B cell (primary cell): ENCODE measurements around the gene CFAP73. TPM values are rescaled to one million over a fixed set of nuclear protein-coding genes. Genes with fewer than 3 reads are reported as not detected.
A peak's percentile ranks its signal among the peaks of the same experiment; 100 is the strongest.

Experiments
- ATAC-seq: fragments of 200-7000 bp; cut with Tn5 transposase; one replicate; pipeline ENCODE4 v1.10.0; 2021; ENCODE audit warnings: low read depth, mild to moderate bottlenecking, moderate number of reproducible peaks, moderate library complexity
- CTCF ChIA-PET: fragments of 350-600 bp; sonication (Branson Sonifier 250); formaldehyde crosslinking; loops from one replicate; lab custom pipeline; 2021; ENCODE audit warnings: antibody characterized with exemption, inconsistent platforms; lab: Charles Lee
- POLR2A ChIA-PET: fragments of 350-600 bp; sonication (Branson Sonifier 250); formaldehyde crosslinking; loops from one replicate; lab custom pipeline; 2021; ENCODE audit warnings: antibody characterized with exemption; lab: Charles Lee
- DNase-seq: peaks from one replicate; pipeline ENCODE4 v3.0.0; 2013
- H2AFZ ChIP-seq: 2 replicates; pipeline ENCODE4 v1.6.1; 2012; ENCODE audit warnings: mild to moderate bottlenecking, low read depth, low read length; ENCODE audit not compliant: insufficient read depth, poor library complexity, severe bottlenecking
- H3K27ac ChIP-seq, 2 donors: 1 replicate in 1 of 2; 2 replicates in 1 of 2; pipeline ENCODE4 v1.5.1; 2012 to 2013; ENCODE audit warnings: low read length in 2 of 2, mild to moderate bottlenecking in 2 of 2, moderate library complexity in 1 of 2
- H3K27me3 ChIP-seq, 4 experiments: fragments of 200-600 bp in 1 of 4; sonication (generic) in 1 of 4; replicated peaks in 1 of 4; 1 replicate in 2 of 4; 2 replicates in 2 of 4; pipeline versions ENCODE4 v1.6.1 to v1.7.0; 2013 to 2016; ENCODE audit warnings: low read length in 3 of 4, mild to moderate bottlenecking in 2 of 4, mixed read lengths in 1 of 4, moderate library complexity in 1 of 4; ENCODE audit not compliant: insufficient read depth in 4 of 4, control insufficient read depth in 3 of 4; ENCODE audit errors: control extremely low read depth in 1 of 4
- H3K36me3 ChIP-seq, 2 experiments: replicated peaks in 1 of 2; 1 replicate in 1 of 2; 2 replicates in 1 of 2; pipeline versions ENCODE4 v1.6.1 to v1.7.1; 2013; ENCODE audit warnings: low read length in 1 of 2; ENCODE audit not compliant: insufficient read depth in 2 of 2, control insufficient read depth in 1 of 2; ENCODE audit errors: control extremely low read depth in 1 of 2, extremely low read depth in 1 of 2
- H3K4me1 ChIP-seq, 2 donors: fragments of 200-600 bp in 1 of 2; sonication (generic) in 1 of 2; 1 replicate in 1 of 2; 2 replicates in 1 of 2; pipeline versions ENCODE4 v1.5.1 to v1.6.1; 2013 to 2017; ENCODE audit warnings: low read length in 2 of 2; ENCODE audit not compliant: control insufficient read depth in 2 of 2, insufficient read depth in 2 of 2
- H3K4me2 ChIP-seq: replicated peaks from 2 replicates; pipeline ENCODE3; 2012; ENCODE audit warnings: mild to moderate bottlenecking, low read depth, low read length; ENCODE audit not compliant: poor library complexity, severe bottlenecking
- H3K4me3 ChIP-seq, 5 experiments: fragments of 200-600 bp in 1 of 5; sonication (generic) in 1 of 5; 1 replicate in 3 of 5; 2 replicates in 2 of 5; pipeline versions ENCODE4 v1.5.1 to v1.7.0; 2011 to 2016; ENCODE audit warnings: low read length in 4 of 5, mild to moderate bottlenecking in 4 of 5, low read depth in 2 of 5, control low read depth in 1 of 5, moderate library complexity in 1 of 5; ENCODE audit not compliant: insufficient read depth in 1 of 5; ENCODE audit errors: control extremely low read depth in 1 of 5, extremely low read depth in 1 of 5
- H3K79me2 ChIP-seq: fragments of 200-600 bp; sonication (generic); one replicate; pipeline ENCODE4 v1.6.0; 2016; ENCODE audit warnings: low read length; ENCODE audit not compliant: control insufficient read depth, insufficient read depth
- H3K9ac ChIP-seq: fragments of 200-600 bp; sonication (generic); 2 replicates; pipeline ENCODE4 v1.6.1; 2017; ENCODE audit warnings: mild to moderate bottlenecking, low read length, moderate library complexity
- H3K9me3 ChIP-seq, 3 donors: one replicate each; pipeline versions ENCODE4 v1.6.1 to v1.7.1; 2013; ENCODE audit warnings: low read length in 2 of 3; ENCODE audit not compliant: control insufficient read depth in 2 of 3, insufficient read depth in 1 of 3; ENCODE audit errors: control extremely low read depth in 1 of 3
- H4K20me1 ChIP-seq: 2 replicates; pipeline ENCODE4 v1.6.0; 2012; ENCODE audit warnings: mild to moderate bottlenecking, low read length; ENCODE audit not compliant: insufficient read depth, control insufficient read depth, poor library complexity, severe bottlenecking
- H3K27ac Mint-ChIP-seq: one replicate; pipeline ENCODE4 v1.8.0; 2021; ENCODE audit warnings: mixed read lengths
- H3K27me3 Mint-ChIP-seq: one replicate; pipeline ENCODE4 v1.8.0; 2021; ENCODE audit warnings: mixed read lengths
- H3K4me1 Mint-ChIP-seq: one replicate; pipeline ENCODE4 v1.8.0; 2021; ENCODE audit warnings: mixed read lengths
- H3K4me3 Mint-ChIP-seq: one replicate; pipeline ENCODE4 v1.8.0; 2021; ENCODE audit warnings: mixed read lengths
- H3K9me3 Mint-ChIP-seq: one replicate; pipeline ENCODE4 v1.8.0; 2022; ENCODE audit warnings: mixed read lengths; ENCODE audit not compliant: insufficient read depth
- EZH2 ChIP-seq: IDR thresholded peaks from 2 replicates; pipeline ENCODE4 v1.6.1; 2012; ENCODE audit warnings: borderline replicate concordance, low read depth, mild to moderate bottlenecking, moderate library complexity, low read length; ENCODE audit not compliant: insufficient read depth, poor library complexity, severe bottlenecking
- WGBS: methylation state at CpG from one replicate; pipeline ENCODE4 v1.1.5; 2013; ENCODE audit warnings: missing lambda C conversion rate; ENCODE audit not compliant: insufficient coverage; 5-methylcytosine and 5-hydroxymethylcytosine counted together
- intact Hi-C: fragments of 100-400 bp; cut with micrococcal nuclease; formaldehyde crosslinking; loops from one replicate; pipeline ENCODE4 v1.10.0; 2022
- polyA plus RNA-seq: library from polyadenylated mRNA; depleted of rRNA; stranded (reverse); fragments of >200 nt; gene quantifications from 2 replicates; pipeline ENCODE4 v1.2.3, GENCODE V29; 2012
- total RNA-seq, 2 donors: library from RNA; stranded (reverse); fragments of 120-200 nt in 1 of 2; gene quantifications; 1 replicate in 1 of 2; 2 replicates in 1 of 2; pipeline versions ENCODE4 v1.2.3 to v1.2.4, GENCODE V29; 2013 to 2022
- TF ChIP-seq, protein P1 (sequence below): fragments of 200-600 bp; IDR thresholded peaks from one replicate; pipeline ENCODE4 v1.8.0; 2022; ENCODE audit warnings: antibody characterized with exemption, mild to moderate bottlenecking

The CFAP73 gene
- total and polyA plus RNA-seq, 2 donors (not counting 1 experiment from before 2014, with no cell fraction given), result 0.13 to 5.1 TPM

DNA sequence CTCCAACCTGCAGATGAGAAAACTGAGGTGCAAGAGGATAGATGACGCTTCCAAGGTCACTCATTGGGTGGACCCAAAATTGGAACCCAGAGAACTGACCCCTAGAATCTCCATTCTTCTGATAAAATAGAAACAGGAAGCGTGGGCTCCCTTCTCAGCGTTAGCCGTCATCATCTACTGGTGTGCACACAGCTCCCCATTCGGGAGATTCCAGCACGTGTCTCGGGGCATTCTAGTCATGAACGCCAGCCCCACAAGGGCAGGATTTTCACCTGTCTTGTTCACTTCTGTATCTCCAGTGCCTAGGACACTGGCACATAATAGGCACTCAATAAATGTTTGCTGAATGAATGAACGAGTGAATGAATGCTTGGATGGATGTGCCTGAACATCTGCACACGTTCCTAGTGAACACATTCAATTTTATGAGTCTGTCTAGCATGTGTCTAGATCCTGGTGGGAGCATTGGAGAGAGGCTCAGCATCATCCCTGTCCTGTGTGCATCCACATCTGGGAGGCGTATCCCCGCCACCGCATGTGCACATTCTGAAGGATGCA, 44.5 kb upstream of the CFAP73 start:
- WGBS, result 89% methylated on average over 12 of the region's 13 CpGs
- H3K36me3 ChIP-seq, result no peaks in the 10 kb centered on the region
- no peak overlapping the region for H3K4me3 ChIP-seq
- CTCF ChIA-PET, result interaction anchor here (2.0 kb wide), 1 partner anchor 56 kb away, joined by 8 read pairs; no protein-coding TSS in a partner anchor
- peak overlapping the region; percentile 10 for H3K27ac Mint-ChIP-seq
- no peak overlapping the region for H2AFZ ChIP-seq
- no peaks in the 10 kb centered on the region for H3K9me3 Mint-ChIP-seq
- ATAC-seq (no peak), DNase-seq (no peak)
- no peaks in the 10 kb centered on the region for H3K79me2 ChIP-seq
- peaks cover 0 to 3% (median 0%) of the 10 kb centered on the region in 4 experiments for H3K27me3 ChIP-seq
- peaks cover 0 to 4% (median 0%) of the 10 kb centered on the region in 3 donors for H3K9me3 ChIP-seq
- H3K27ac ChIP-seq, result no peak overlapping the region
- peak overlapping the region; percentile 47 for H3K4me3 Mint-ChIP-seq
- H3K4me2 ChIP-seq, result no peak overlapping the region
- H3K27me3 Mint-ChIP-seq, result no peaks in the 10 kb centered on the region
- no peaks in the 10 kb centered on the region for H4K20me1 ChIP-seq
- no peak overlapping the region for H3K9ac ChIP-seq
- peaks cover 16% of the 10 kb centered on the region for H3K4me1 Mint-ChIP-seq
- POLR2A ChIA-PET, result no interaction called here
- no peak for TF ChIP-seq EZH2
- TF ChIP-seq, protein P1, sequence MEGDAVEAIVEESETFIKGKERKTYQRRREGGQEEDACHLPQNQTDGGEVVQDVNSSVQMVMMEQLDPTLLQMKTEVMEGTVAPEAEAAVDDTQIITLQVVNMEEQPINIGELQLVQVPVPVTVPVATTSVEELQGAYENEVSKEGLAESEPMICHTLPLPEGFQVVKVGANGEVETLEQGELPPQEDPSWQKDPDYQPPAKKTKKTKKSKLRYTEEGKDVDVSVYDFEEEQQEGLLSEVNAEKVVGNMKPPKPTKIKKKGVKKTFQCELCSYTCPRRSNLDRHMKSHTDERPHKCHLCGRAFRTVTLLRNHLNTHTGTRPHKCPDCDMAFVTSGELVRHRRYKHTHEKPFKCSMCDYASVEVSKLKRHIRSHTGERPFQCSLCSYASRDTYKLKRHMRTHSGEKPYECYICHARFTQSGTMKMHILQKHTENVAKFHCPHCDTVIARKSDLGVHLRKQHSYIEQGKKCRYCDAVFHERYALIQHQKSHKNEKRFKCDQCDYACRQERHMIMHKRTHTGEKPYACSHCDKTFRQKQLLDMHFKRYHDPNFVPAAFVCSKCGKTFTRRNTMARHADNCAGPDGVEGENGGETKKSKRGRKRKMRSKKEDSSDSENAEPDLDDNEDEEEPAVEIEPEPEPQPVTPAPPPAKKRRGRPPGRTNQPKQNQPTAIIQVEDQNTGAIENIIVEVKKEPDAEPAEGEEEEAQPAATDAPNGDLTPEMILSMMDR, result no peak
- intact Hi-C loops, result no loop called here
- H3K4me1 ChIP-seq, result peaks cover 11 to 17% of the 10 kb centered on the region in 2 donors

DNA sequence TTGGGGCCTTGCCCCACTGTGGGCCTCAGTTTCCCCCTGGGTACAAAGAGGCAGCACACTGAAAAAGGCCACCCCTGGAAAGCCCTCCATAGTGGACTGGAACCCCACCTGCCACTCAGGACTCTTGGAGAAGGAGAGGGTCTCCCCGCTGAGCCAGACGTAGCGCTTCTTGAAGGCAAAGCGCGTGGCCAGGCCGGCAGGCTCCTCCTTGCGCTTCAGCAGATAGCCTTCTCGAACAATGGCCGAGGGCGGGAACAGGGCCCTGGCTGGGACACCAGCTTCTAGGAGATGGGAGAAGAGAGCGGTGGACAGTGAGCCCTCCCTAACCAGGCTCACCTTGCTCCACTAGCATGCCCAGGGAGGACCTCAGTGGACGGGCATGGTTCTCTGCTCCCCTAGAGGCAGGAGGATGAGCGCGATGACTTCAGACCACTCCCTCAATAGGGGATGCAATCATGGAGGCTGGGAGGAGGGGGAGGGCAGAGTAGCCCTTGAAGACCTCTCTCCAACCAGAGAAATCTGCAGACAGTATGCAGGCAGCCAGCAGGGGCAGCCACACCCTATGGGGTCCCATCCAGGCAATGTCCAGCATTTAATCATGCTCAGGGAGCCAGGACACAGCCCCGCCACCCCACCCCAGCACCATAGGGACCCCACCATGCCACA, 43.8 kb upstream of the CFAP73 start:
- CTCF ChIA-PET, result interaction anchor here (0.6 to 1.8 kb wide), 4 partner anchors 47 to 113 kb away, joined by 3 to 10 read pairs (median 6); no protein-coding TSS in a partner anchor
- TF ChIP-seq, protein P1, result no peak
- TF ChIP-seq EZH2, result no peak
- no peak for ATAC-seq

More for the DNA sequence above, 43.8 kb upstream of the CFAP73 start:
- Mint-ChIP-seq H3K9me3 (no peaks in the 10 kb centered on the region), H3K27me3 (no peaks in the 10 kb centered on the region), H3K4me3 (no peak overlapping the region), H3K27ac (no peak overlapping the region), H3K4me1 (peaks cover 16% of the 10 kb centered on the region)
- 98% methylated on average over 9 of the region's 15 CpGs for WGBS
- intact Hi-C loops, result no loop called here
- peaks cover 0 to 3% (median 0%) of the 10 kb centered on the region in 4 experiments for H3K27me3 ChIP-seq
- H3K9ac ChIP-seq, result no peak overlapping the region
- no peaks in the 10 kb centered on the region for H4K20me1 ChIP-seq
- H3K27ac ChIP-seq, result no peak overlapping the region
- H2AFZ ChIP-seq, result no peak overlapping the region
- no peak for DNase-seq
- H3K9me3 ChIP-seq, result peaks cover 0 to 4% (median 0%) of the 10 kb centered on the region in 3 donors
- no peaks in the 10 kb centered on the region for H3K79me2 ChIP-seq
- no peak overlapping the region for H3K4me2 ChIP-seq
- H3K4me1 ChIP-seq, result peaks cover 11 to 16% of the 10 kb centered on the region in 2 donors
- POLR2A ChIA-PET, result interaction anchor here (0.6 kb wide), 1 partner anchor 25 kb away, joined by 3 read pairs; no protein-coding TSS in a partner anchor
- no peaks in the 10 kb centered on the region for H3K36me3 ChIP-seq
- H3K4me3 ChIP-seq, result no peak overlapping the region
